ENCODE data around the gene CHTF18.

DNA sequence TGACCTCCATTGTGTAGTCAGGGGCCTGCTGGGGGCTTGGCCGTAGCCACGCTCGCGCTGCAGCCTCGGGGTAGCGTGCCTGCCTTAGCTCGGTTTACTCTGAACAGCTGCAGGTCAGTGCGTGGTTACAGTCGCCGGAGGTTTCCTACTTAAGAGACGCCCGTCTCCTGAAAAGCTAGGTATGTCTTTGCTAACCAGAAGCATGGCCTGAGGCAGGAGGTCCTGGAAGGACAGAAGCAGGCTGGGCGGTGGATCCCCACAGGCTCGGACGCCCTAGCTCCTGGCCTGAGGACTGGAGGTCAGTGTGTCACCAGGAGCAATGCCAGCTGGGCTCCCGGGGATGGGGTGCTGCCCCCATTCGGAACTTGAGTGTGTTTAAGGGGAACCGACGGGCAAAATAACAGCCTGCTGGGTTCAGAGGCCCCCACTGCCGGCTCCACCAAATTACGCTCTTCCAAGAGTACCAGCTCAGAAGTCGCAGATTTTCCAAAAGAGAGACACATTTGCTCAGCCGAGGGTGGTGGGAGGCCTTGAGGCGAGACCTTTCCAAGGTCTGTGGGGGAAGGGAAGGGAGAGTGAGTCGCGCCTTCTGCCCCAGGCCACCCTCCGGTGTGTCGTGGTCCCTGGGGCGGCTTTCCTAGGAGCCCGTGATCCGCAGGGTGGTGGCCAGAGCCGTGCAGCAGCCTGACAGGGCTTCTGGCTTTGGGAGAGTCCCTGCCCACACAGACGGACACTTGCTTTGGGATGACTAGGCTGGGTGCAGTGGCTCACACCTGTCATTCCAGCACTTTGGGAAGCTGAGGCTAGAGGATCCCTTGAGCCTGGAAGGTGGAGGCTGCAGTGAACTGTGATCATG, 16.0 kb downstream of the CHTF18 start:
- TF ChIP-seq, protein P1, sequence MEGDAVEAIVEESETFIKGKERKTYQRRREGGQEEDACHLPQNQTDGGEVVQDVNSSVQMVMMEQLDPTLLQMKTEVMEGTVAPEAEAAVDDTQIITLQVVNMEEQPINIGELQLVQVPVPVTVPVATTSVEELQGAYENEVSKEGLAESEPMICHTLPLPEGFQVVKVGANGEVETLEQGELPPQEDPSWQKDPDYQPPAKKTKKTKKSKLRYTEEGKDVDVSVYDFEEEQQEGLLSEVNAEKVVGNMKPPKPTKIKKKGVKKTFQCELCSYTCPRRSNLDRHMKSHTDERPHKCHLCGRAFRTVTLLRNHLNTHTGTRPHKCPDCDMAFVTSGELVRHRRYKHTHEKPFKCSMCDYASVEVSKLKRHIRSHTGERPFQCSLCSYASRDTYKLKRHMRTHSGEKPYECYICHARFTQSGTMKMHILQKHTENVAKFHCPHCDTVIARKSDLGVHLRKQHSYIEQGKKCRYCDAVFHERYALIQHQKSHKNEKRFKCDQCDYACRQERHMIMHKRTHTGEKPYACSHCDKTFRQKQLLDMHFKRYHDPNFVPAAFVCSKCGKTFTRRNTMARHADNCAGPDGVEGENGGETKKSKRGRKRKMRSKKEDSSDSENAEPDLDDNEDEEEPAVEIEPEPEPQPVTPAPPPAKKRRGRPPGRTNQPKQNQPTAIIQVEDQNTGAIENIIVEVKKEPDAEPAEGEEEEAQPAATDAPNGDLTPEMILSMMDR (IDR thresholded peaks at IDR 0.05 in 2 of 3, conservative IDR thresholded peaks at IDR 0.05 in 1 of 3; ENCODE audit: control insufficient read depth in 2 of 3, extremely low read depth in 1 of 3, insufficient read depth in 1 of 3, low read depth in 3 of 3, low read length in 3 of 3): no peak
- TF ChIP-seq YY1 (IDR thresholded peaks at IDR 0.05; ENCODE audit: low read depth, low read length): no peak
- TF ChIP-seq SPI1 (IDR thresholded peaks at IDR 0.05; ENCODE audit: borderline replicate concordance, insufficient read depth, low read depth, low read length): no peak
- TF ChIP-seq HDGF (IDR thresholded peaks at IDR 0.05): no peak
- no peak for TF ChIP-seq NFYB (IDR thresholded peaks at IDR 0.05; ENCODE audit: insufficient read depth, low read depth, low read length)
- TF ChIP-seq POLR2A (IDR thresholded peaks at IDR 0.05; ENCODE audit: low read depth, low read length): peak; percentile 13; the same call in 1 of the 2 replicates
- TF ChIP-seq NR2C2 (IDR thresholded peaks at IDR 0.05; ENCODE audit: borderline replicate concordance, control insufficient read depth, insufficient read length, low read depth): no peak
- TF ChIP-seq MTA3 (IDR thresholded peaks at IDR 0.05; ENCODE audit: borderline replicate concordance, low read length): no peak
- TF ChIP-seq TARDBP (IDR thresholded peaks at IDR 0.05; ENCODE audit: borderline replicate concordance): no peak
- no peak for TF ChIP-seq TBL1XR1 (IDR thresholded peaks at IDR 0.05; ENCODE audit: low read depth, low read length)
- TF ChIP-seq MXI1 (IDR thresholded peaks at IDR 0.05; ENCODE audit: low read depth, low read length): no peak
- TF ChIP-seq, protein P2, sequence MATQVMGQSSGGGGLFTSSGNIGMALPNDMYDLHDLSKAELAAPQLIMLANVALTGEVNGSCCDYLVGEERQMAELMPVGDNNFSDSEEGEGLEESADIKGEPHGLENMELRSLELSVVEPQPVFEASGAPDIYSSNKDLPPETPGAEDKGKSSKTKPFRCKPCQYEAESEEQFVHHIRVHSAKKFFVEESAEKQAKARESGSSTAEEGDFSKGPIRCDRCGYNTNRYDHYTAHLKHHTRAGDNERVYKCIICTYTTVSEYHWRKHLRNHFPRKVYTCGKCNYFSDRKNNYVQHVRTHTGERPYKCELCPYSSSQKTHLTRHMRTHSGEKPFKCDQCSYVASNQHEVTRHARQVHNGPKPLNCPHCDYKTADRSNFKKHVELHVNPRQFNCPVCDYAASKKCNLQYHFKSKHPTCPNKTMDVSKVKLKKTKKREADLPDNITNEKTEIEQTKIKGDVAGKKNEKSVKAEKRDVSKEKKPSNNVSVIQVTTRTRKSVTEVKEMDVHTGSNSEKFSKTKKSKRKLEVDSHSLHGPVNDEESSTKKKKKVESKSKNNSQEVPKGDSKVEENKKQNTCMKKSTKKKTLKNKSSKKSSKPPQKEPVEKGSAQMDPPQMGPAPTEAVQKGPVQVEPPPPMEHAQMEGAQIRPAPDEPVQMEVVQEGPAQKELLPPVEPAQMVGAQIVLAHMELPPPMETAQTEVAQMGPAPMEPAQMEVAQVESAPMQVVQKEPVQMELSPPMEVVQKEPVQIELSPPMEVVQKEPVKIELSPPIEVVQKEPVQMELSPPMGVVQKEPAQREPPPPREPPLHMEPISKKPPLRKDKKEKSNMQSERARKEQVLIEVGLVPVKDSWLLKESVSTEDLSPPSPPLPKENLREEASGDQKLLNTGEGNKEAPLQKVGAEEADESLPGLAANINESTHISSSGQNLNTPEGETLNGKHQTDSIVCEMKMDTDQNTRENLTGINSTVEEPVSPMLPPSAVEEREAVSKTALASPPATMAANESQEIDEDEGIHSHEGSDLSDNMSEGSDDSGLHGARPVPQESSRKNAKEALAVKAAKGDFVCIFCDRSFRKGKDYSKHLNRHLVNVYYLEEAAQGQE (IDR thresholded peaks at IDR 0.05; ENCODE audit: low read depth, low read length): no peak
- TF ChIP-seq FOXM1 (IDR thresholded peaks at IDR 0.05; ENCODE audit: low read depth, low read length): no peak

Data from GM12878 (cell line).